NB4 (cell line): ENCODE results near the gene ADAM12.

Experiments
- DNase-seq: peaks from one replicate; pipeline ENCODE4 v3.0.0; 2010; ENCODE audit warnings: low read depth
- H3K4me3 ChIP-seq: one replicate; pipeline ENCODE4 v1.5.1; 2011; ENCODE audit warnings: mild to moderate bottlenecking, low read depth, low read length, moderate library complexity
- MYC ChIP-seq: IDR thresholded peaks from 2 replicates; pipeline ENCODE4 v1.6.1; 2011; ENCODE audit warnings: low read depth, low read length
- POLR2A ChIP-seq: IDR thresholded peaks from 2 replicates; pipeline ENCODE4 v1.6.1; 2011; ENCODE audit warnings: mild to moderate bottlenecking; ENCODE audit not compliant: insufficient read length; ENCODE audit errors: extremely low read depth
- TF ChIP-seq, protein P1 (sequence below): IDR thresholded peaks from 2 replicates; pipeline ENCODE4 v1.6.1; 2011; ENCODE audit warnings: low read depth, low read length
- TF ChIP-seq, protein P2 (sequence below): IDR thresholded peaks from one replicate; pipeline ENCODE4 v1.5.1; 2012; ENCODE audit warnings: low read depth, low read length

The ADAM12 gene

DNA sequence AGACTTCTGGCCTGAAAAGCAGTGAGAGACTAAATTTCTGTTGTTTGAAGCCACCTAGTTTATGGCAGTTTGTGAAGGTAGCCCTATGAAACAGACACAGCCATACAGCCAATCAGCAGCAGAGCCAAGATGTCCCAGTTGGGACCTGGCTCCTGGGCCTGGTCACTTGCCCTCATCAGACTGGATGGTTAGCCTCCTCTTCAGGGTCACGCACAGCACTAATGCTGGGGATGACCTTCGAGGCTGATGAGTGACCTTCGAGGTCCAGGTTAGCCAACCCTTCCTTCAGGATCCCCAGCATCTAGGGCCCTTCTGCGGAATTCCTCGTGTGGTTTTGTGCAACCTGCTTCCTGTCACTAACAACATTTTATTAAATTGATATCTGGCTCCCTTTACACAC, 262.3 kb downstream of the ADAM12 start:
- no peak overlapping the region for H3K4me3 ChIP-seq
- DNase-seq = no peak
- TF ChIP-seq, protein P1, sequence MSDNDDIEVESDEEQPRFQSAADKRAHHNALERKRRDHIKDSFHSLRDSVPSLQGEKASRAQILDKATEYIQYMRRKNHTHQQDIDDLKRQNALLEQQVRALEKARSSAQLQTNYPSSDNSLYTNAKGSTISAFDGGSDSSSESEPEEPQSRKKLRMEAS = no peak
- TF ChIP-seq MYC (no peak), POLR2A (no peak)
- TF ChIP-seq, protein P2, sequence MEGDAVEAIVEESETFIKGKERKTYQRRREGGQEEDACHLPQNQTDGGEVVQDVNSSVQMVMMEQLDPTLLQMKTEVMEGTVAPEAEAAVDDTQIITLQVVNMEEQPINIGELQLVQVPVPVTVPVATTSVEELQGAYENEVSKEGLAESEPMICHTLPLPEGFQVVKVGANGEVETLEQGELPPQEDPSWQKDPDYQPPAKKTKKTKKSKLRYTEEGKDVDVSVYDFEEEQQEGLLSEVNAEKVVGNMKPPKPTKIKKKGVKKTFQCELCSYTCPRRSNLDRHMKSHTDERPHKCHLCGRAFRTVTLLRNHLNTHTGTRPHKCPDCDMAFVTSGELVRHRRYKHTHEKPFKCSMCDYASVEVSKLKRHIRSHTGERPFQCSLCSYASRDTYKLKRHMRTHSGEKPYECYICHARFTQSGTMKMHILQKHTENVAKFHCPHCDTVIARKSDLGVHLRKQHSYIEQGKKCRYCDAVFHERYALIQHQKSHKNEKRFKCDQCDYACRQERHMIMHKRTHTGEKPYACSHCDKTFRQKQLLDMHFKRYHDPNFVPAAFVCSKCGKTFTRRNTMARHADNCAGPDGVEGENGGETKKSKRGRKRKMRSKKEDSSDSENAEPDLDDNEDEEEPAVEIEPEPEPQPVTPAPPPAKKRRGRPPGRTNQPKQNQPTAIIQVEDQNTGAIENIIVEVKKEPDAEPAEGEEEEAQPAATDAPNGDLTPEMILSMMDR = no peak

DNA sequence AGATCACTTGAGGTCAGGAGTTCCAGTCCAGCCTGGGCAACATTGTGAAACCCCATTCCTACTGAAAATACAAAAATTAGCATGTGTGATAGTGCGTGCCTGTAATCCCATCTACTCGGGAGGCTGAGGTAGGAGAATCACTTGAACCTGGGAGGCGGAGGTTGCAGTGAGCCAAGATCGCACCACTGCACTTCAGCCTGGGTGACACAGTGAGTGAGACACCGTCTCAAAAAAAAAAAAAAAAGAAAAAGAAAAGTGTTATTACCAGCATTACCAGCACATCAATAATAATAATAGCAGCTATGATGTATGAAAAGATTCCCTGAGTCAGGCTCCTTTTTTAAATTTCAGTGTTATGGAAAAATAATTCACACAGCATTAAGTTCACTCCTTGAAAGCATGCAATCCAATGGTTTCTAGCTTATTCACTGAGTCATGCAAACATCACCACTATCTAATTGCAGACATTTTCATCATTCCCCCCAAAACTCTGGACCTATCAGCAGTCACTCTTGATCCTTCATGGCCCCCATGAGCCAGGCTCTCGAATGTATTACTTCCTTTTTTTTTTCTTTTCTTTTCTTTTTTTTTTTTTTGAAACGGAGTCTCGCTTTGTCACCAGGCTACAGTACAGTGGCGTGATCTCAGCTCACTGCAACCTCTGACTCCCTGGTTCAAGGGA, 263.5 kb downstream of the ADAM12 start:
- no peak for DNase-seq
- H3K4me3 ChIP-seq = no peak overlapping the region
- TF ChIP-seq, protein P2 = no peak

DNA sequence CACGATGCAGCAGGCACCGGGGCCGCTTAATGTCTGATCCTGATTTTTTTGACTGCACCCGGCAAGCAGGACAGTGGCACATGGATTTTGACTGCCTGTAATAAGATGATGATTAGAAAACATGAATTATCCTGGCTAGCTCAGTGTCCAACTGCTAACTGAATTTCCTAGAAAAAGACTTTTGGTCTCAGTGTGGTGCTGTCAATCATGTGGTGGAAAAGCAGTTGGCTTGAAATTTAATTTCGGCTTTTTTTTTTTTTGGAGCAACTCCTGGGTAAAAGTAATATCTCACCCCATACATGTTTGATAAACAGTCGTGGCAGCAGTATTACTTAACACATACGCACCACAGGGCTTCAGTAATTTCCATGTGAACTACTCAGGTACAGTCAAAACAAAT, 264.2 kb downstream of the ADAM12 start:
- TF ChIP-seq, protein P2 = no peak
- TF ChIP-seq POLR2A (no peak), MYC (no peak)
- TF ChIP-seq, protein P1 = no peak
- DNase-seq = no peak
- no peak overlapping the region for H3K4me3 ChIP-seq

DNA sequence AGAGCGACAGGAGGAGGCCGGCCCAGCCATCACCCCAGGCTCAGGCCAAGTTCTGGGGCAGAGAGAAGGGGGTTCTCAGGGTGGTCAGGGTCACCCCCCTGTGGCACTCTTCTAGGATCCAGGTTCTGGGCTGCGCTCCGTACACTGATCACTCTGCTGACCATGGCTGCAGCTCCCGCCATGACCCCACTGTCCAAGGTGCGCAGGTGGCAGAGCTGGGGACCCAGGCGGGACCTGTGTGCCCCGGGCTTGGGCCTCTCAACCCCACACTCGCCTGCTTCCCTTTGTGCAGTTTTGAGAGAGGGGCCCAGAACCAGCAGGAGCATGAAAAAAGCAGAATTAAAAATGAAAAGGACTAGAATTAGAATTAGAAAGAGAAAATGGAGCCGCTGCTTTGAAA, 264.8 kb downstream of the ADAM12 start:
- TF ChIP-seq, protein P1 = no peak
- TF ChIP-seq MYC (no peak), POLR2A (no peak)
- TF ChIP-seq, protein P2 = no peak
- DNase-seq = no peak
- H3K4me3 ChIP-seq = no peak overlapping the region

DNA sequence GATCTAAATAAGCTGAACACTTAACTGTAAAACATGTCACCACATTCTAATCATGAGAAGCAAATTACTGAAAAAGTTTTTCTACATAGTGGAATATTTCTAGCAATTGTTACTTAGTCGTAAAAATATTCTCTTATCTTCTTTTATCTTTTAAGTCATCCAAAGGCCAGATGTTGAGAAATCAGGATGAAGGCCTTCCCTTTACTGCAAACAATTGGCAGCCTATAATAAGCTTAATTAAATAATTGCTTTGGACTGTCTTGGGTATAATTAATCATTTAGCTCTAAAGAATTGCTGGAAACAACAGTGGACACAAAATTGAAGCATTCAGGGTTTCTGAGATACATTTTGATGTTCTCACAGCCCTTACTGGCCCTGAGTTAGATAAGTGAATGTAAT, 265.4 kb downstream of the ADAM12 start:
- TF ChIP-seq, protein P1 = no peak
- no peak for TF ChIP-seq MYC
- TF ChIP-seq POLR2A = no peak
- TF ChIP-seq, protein P2 = no peak
- DNase-seq = no peak
- no peak overlapping the region for H3K4me3 ChIP-seq

DNA sequence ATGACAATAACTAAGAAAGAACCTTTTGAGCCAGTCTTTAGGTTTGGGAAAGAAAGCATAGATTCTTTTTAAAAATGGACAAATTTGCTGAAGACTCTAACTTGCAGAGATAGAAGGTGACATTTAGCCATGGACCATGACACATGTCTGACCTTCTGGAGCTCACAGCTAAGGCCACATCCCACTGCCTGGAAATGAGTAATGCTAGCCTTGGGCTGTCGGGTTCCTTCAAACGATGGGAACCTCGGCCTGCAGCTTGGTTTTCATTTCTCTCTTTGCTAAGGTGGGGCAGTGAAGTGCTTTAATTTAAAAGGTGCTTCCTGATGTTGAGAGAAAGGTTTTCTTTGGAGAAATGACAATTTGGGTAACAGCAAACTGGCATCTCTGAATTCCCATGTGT, 268.7 kb downstream of the ADAM12 start:
- no peak overlapping the region for H3K4me3 ChIP-seq
- no peak for DNase-seq
- TF ChIP-seq POLR2A (no peak), MYC (no peak)
- TF ChIP-seq, protein P2 = no peak
- TF ChIP-seq, protein P1 = no peak
